Stimulated activated CD8-positive, alpha-beta memory T cell treated with anti-CD3 and anti-CD28 coated beads, Interleukin-4, amount 100 ng/mL, for 24 hours (primary cell): ENCODE data around the gene UGP2.
"Not testable (repeated sequence)": the region's sequence is repeated elsewhere in the genome, so short reads cannot be mapped to it uniquely, and the experiment has no call there.

Experiments used
- DNase-seq: peaks from one replicate; pipeline ENCODE4 v3.0.0-alpha.2; 2020; ENCODE audit warnings: low read depth

Gene UGP2

DNA sequence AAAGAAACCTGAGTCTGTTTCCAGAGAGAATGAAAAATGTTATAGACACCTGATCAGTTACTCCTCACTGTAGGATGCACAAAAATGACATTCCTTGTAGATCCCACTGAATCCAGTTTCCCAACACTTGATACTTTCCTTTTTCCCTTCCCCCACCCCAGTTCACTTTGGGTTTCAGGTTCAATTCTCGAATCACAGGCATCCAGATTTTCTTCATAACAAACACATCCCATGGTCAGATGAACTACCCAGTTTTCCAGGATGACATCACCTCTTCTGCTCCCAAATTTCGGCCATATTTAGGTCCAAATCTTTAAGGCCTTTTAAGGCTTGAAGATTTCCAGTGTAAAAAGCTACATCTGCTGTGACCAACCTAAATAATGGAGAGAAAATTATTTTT is 51.5 kb downstream of the UGP2 start:
- DNase-seq = no peak

DNA sequence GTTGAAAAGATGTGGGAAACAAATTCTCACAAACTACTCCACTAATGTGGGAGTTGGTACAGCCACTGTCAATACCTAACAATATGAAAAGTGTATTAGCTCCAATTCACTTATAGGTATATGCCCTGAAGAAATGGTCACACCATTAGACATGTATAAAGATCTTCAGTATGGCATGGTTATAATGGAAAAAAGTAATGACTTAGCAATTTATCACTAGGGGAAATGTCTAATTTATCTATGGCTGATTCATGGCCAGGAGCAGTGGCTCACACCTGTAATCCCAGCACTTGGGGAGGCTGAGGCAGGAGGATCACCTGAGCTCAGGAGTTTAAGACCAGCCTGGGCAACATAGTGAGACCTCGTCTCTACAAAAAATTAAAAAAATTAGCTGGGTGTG is 52.5 kb downstream of the UGP2 start:
- DNase-seq = no peak

DNA sequence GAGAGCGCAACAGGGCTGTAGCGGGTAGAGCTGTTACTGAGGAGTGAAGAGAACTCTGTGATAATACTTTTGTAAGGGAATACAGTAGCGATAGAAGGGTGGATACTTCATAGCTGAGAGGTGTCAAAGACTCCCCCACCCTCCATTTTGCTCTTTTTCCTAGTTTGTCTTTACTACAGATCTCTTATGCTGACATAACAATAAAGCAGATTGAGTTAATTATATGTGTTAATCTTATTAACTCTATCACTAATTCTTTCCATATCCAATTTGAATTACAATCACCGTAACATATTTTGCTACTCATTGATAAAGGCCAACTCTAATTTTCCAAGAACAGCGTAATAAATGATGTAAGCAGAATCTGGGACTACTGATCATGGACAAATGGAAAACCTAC is 57.1 kb downstream of the UGP2 start:
- DNase-seq = no peak

DNA sequence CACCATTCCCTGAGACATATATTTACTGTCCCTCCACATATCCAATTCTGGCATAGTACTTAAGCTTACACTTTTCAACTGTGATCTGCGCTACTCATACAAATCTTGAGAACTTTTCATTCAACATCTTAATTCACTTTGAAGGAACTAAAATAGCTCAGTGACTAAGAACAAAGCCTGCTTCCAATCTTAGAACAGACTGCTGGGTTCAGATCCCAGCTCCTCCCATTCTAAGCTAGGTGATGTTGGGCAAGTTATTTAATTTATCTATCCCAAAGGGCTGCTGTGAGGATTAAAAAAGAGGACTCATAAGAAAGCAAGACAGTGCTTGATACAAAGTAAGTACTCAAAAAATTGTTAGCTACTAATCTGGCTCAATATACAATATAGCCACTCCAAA is 57.9 kb downstream of the UGP2 start:
- DNase-seq = no peak

DNA sequence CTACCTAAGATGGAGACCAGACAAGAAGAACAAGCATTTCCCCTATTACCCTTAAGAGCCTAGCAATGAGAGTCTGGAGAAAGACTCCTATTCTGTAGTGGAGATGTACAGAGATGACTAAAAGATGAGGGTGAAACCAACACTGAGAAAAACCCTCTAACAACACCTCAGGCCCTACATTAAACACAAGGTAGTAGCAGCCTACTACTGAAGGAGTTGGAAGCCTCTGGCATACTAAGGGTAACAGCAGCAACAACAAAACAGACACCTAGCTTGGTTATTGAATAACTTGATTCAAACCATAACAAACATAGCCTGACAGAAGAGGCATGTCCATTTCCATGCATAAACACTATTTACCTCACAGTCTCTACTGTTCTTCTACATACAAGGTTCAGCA is 60.5 kb downstream of the UGP2 start:
- DNase-seq = no peak

DNA sequence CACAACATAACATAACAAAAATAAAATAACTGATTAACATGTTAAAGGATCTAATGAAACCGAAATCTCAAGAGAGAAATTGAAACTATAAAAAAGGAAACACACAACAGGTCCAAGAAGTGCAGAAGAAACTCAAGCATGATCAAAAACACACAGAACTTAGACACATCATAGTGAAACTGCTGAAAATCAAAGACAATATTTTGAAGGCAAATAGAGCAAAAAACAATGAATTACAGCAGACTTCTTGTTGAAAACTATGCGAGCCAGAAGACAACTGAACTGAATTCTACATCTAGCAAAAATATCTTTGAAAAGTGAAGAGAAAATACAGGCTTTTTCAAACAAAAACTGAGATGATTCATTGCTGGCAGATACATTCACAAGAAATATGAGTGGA is 61.3 kb downstream of the UGP2 start:
- DNase-seq = no peak

DNA sequence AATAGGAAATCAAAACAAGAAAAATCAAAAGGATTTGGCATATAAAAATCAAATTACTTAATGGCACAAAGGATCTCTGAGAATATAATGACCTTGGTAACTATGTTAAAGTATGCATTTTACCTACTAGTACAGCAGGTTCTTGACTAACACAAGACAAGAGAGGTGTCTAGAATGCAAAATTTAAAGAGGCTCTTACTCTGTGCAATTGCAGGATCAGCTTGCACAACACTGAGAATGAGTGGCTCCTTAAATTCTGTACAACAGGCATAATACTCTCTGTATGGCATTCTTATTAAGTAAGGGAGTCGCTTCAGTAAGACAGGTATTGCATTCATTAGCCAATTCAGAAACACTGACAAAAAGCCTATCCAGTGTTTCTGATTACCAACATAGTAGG is 72.6 kb downstream of the UGP2 start:
- DNase-seq = no peak

DNA sequence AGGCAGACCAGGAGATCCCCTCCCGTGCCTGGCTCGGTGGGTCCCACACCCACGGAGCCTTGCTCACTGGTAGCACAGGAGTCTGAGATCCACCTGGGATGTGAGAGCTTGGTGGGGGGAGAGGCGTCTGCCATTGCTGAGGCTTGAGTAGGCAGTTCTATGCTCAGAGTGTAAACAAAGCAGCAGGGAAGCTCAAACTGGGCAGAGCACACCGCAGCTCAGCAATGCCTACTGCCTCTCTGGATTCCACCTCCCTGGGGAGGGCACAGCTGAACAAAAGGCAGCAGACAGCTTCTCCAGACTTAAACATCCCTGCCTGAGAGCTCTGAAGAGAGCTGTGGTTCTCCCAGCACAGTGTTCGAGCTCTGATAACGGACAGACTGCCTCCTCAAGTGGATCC is 85.1 kb downstream of the UGP2 start:
- DNase-seq = no peak

DNA sequence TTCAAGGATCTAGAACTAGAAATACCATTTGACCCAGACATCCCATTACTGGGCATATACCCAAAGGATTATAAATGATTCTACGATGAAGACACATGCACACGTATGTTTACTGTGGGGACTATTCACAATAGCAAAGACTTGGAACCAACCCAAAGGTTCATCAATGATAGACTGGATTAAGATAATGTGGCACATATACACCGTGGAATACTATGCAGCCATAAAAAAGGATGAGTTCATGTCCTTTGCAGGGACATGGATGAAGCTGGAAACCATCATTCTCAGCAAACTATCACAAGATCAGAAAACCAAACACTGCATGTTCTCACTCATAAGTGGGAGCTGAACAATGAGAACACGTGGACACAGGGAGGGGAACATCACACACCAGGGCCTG is 90.4 kb downstream of the UGP2 start:
- not testable (repeated sequence) for DNase-seq
